Prostate gland (tissue), 2 donors: ENCODE data around the gene AKIRIN2. TPM values are rescaled to one million over a fixed set of nuclear protein-coding genes. Genes with fewer than 3 reads are reported as not detected.

Experiments used
- DNase-seq: peaks from one replicate; pipeline ENCODE4 v3.0.0-alpha.2; 2019; ENCODE audit warnings: low spot score
- H3K27ac ChIP-seq, 2 donors: fragments of 200-600 bp; sonication (generic); 2 replicates each; pipeline ENCODE4 v1.5.1; 2017 to 2019
- H3K27me3 ChIP-seq: fragments of 200-600 bp; sonication (generic); replicated peaks from 2 replicates; pipeline ENCODE4 v1.5.1; 2019; ENCODE audit not compliant: insufficient read depth
- H3K36me3 ChIP-seq, 2 donors: fragments of 200-600 bp; sonication (generic); 1 replicate in 1 of 2; 2 replicates in 1 of 2; pipeline versions ENCODE4 v1.5.1 to v1.8.1; 2017 to 2019
- H3K4me1 ChIP-seq: fragments of 200-600 bp; sonication (generic); replicated peaks from 2 replicates; pipeline ENCODE4 v1.5.1; 2019
- H3K4me3 ChIP-seq, 2 donors: fragments of 200-600 bp; sonication (generic); 2 replicates each; pipeline ENCODE4 v1.5.1; 2017 to 2019
- H3K9me3 ChIP-seq: fragments of 200-600 bp; sonication (generic); 2 replicates; pipeline ENCODE4 v1.5.1; 2017
- POLR2A ChIP-seq: fragments of 450-650 bp; IDR thresholded peaks from one replicate; pipeline ENCODE4 v1.6.1; 2016; ENCODE audit warnings: antibody characterized with exemption, mild to moderate bottlenecking
- POLR2AphosphoS5 ChIP-seq: sonication (generic); formaldehyde crosslinking; IDR thresholded peaks from one replicate; pipeline ENCODE4 v1.6.1; 2017; ENCODE audit warnings: antibody characterized with exemption
- WGBS: methylation state at CpG from one replicate; pipeline ENCODE4 v1.1.5; 2018; 5-methylcytosine and 5-hydroxymethylcytosine counted together
- intact Hi-C: fragments of 100-400 bp; cut with DNase I; formaldehyde crosslinking; loops from one replicate; pipeline ENCODE4 v1.14.2; 2022
- small RNA-seq, 2 donors: library from RNA; depleted of rRNA; stranded (forward); fragments of <200 nt; gene quantifications; one replicate each; pipeline ENCODE3, GENCODE V24; 2016
- total RNA-seq, 2 donors: library from RNA; depleted of rRNA; stranded (reverse); fragments of >200 nt; gene quantifications; one replicate each; pipeline ENCODE4 v1.1.0, GENCODE V29; 2016
- TF ChIP-seq, protein P1 (sequence below), 4 experiments: fragments of 200-600 bp in 2 of 4; fragments of 450-650 bp in 2 of 4; sonication (generic) in 2 of 4; IDR thresholded peaks; 1 replicate in 3 of 4; 2 replicates in 1 of 4; pipeline ENCODE4 v1.5.1; 2016 to 2019; ENCODE audit warnings: antibody characterized with exemption in 4 of 4, mild to moderate bottlenecking in 2 of 4, moderate library complexity in 2 of 4

The AKIRIN2 gene
- total RNA-seq, 2 donors from 2014 or later = 28.4 to 44.1 TPM

DNA sequence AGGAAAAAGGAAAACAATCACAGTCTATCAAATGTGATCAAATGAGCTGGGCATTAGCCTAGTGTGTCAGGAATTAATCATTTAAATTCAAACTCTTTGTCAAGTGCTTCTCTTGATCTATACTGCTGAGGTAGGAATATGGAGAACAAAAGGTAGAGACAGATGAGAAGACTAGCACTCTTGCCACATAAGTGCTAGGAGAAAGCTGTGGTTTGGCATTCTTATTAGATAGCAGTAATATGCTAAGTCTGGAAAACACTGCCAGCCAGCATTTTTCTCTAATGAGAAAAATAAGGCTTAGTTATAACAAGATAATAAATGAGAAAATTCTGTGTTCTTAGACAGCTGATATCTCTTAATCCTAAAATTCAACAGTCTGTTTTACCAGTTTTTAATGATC is 73.2 kb downstream of the AKIRIN2 start:
- intact Hi-C loops = no loop called here
- TF ChIP-seq, protein P1, sequence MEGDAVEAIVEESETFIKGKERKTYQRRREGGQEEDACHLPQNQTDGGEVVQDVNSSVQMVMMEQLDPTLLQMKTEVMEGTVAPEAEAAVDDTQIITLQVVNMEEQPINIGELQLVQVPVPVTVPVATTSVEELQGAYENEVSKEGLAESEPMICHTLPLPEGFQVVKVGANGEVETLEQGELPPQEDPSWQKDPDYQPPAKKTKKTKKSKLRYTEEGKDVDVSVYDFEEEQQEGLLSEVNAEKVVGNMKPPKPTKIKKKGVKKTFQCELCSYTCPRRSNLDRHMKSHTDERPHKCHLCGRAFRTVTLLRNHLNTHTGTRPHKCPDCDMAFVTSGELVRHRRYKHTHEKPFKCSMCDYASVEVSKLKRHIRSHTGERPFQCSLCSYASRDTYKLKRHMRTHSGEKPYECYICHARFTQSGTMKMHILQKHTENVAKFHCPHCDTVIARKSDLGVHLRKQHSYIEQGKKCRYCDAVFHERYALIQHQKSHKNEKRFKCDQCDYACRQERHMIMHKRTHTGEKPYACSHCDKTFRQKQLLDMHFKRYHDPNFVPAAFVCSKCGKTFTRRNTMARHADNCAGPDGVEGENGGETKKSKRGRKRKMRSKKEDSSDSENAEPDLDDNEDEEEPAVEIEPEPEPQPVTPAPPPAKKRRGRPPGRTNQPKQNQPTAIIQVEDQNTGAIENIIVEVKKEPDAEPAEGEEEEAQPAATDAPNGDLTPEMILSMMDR (IDR thresholded peaks at IDR 0.05) = no peak
- TF ChIP-seq POLR2AphosphoS5 (no peak), POLR2A (no peak)
- no peaks in the 10 kb centered on the region for H3K9me3 ChIP-seq
- H3K27me3 ChIP-seq = no peaks in the 10 kb centered on the region
- H3K36me3 ChIP-seq = no peaks in the 10 kb centered on the region
- DNase-seq = no peak
- H3K27ac ChIP-seq = no peak overlapping the region
- no peak overlapping the region for H3K4me3 ChIP-seq
- no peaks in the 10 kb centered on the region for H3K4me1 ChIP-seq

DNA sequence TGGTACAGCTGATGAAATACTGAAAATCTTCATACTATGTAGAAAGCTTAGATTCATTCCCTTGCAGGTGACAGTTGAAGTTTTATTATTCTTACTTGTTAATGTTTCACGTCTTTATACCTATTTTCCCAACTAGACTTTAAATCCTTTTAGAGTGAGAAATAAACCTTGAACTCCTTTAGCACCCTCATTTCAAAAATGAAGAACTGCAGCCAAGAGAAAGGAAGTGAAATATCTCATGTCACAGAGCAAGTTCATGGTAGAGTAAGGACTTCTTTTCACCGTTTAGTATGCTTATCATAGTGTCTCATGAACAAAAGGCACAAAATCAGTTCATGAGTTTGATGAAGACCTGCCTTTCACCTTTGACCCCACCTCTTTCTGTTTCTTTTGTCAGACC is 73.6 kb downstream of the AKIRIN2 start:
- H3K4me3 ChIP-seq = no peak overlapping the region
- no peaks in the 10 kb centered on the region for H3K4me1 ChIP-seq
- H3K27me3 ChIP-seq = no peaks in the 10 kb centered on the region
- intact Hi-C loops = no loop called here
- WGBS = 74% methylated on average over 2 of the region's 2 CpGs
- TF ChIP-seq POLR2AphosphoS5 (no peak), POLR2A (no peak)
- TF ChIP-seq, protein P1 (IDR thresholded peaks at IDR 0.05) = no peak
- no peaks in the 10 kb centered on the region for H3K36me3 ChIP-seq
- H3K27ac ChIP-seq = no peak overlapping the region
- no peaks in the 10 kb centered on the region for H3K9me3 ChIP-seq
- DNase-seq = no peak

Small RNA genes lying within 50 kb of the gene (small RNA-seq; reads per million reads assigned to genes)
- gene RF01210 = 0 reads per million in 2 donors

Other genes with a start within 250 kb of the AKIRIN2 start
- 10 to 100 TPM; 21.4 to 57.1 TPM for gene SLC35A1, start 229.3 kb downstream of the AKIRIN2 start, total RNA-seq
- gene RARS2, start 112.2 kb downstream of the AKIRIN2 start, total RNA-seq = 10 to 100 TPM; 27.4 to 29.5 TPM
- gene ORC3, start 112.1 kb downstream of the AKIRIN2 start, total RNA-seq = 10 to 100 TPM; 18.5 to 30.9 TPM